OCI-LY1 (cell line): Measurements from ENCODE around the gene SLC43A3.

Source experiments
- EZH2 ChIP-seq: fragments of 200-600 bp; sonication (generic), shearing (Covaris generic); IDR thresholded peaks from 2 replicates; pipeline ENCODE4 v1.8.0; 2017; ENCODE audit warnings: borderline replicate concordance, mixed run types, mild to moderate bottlenecking, antibody characterized with exemption, low read length, moderate library complexity, mixed read lengths
- TF ChIP-seq, protein P1 (sequence below): fragments of 200-600 bp; sonication (generic), shearing (Covaris generic); IDR thresholded peaks from 2 replicates; pipeline ENCODE4 v1.5.1; 2017; ENCODE audit warnings: mild to moderate bottlenecking, antibody characterized with exemption, low read length, moderate library complexity, mixed read lengths

DNA sequence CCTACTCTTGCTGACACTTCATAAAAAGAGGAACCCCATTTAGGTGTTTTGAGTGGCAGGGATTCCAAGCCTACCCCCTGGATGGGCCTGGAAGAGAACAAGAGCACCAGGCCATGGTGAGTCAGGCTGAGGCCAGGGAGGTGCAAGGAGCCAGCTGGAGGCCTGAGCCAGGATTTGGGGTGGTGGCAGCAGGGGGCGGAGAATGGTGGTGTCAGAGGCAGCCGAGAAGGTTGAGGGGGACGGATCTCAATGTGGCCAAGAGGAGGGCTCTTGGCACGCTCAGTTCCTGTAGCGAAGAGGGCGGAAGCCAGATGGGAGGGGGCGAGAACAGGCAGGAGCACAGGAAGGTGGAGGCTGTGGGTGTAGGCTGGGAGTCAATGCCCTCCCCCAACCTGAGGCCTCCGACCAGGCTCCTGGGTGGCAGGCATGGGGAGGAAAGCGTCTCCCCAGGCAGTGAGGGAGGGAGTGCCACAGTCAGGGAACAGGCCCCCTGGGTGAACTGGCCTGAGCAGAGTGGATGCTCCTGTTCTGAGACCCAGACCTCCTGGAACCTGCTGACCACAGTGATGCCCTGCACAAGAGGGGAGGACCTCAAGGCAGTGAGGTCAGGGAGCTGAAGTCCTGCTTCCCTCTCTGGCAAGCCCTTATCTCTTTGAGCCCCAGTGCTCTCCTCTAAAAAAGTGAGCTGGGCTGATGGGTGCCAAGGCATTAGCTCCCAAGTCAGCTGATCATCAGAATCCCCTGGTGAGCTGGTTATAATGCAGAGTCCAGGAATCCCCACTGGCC is 47.3 kb upstream of the SLC43A3 start:
- no peak for TF ChIP-seq EZH2
- TF ChIP-seq, protein P1, sequence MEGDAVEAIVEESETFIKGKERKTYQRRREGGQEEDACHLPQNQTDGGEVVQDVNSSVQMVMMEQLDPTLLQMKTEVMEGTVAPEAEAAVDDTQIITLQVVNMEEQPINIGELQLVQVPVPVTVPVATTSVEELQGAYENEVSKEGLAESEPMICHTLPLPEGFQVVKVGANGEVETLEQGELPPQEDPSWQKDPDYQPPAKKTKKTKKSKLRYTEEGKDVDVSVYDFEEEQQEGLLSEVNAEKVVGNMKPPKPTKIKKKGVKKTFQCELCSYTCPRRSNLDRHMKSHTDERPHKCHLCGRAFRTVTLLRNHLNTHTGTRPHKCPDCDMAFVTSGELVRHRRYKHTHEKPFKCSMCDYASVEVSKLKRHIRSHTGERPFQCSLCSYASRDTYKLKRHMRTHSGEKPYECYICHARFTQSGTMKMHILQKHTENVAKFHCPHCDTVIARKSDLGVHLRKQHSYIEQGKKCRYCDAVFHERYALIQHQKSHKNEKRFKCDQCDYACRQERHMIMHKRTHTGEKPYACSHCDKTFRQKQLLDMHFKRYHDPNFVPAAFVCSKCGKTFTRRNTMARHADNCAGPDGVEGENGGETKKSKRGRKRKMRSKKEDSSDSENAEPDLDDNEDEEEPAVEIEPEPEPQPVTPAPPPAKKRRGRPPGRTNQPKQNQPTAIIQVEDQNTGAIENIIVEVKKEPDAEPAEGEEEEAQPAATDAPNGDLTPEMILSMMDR = no peak
